ENCODE data around the gene GALNT13. TPM values are rescaled to one million over a fixed set of nuclear protein-coding genes. Genes with fewer than 3 reads are reported as not detected.

The GALNT13 gene
- total and polyA plus RNA-seq, 2 of the 13 experiments (the other 11 are each of a cell fraction or from before 2014, with no cell fraction given), result 1.3 to 5.0 TPM

GRCh38 chr2:154449951-154450658 lies 578.4 kb downstream of the GALNT13 start (continued):
- TF ChIP-seq ZSCAN5A (CRISPR knock-in tag; IDR thresholded peaks at IDR 0.05; ENCODE audit: borderline replicate concordance) (peak; percentile 53; the same call in 1 of the 2 replicates), ZNF768 (CRISPR knock-in tag; IDR thresholded peaks at IDR 0.05) (no peak), KAT2B (IDR thresholded peaks at IDR 0.05; ENCODE audit: borderline replicate concordance, low read depth, low read length) (no peak), SAP130 (CRISPR knock-in tag; IDR thresholded peaks at IDR 0.05; ENCODE audit: low read depth) (peak; percentile 71), ZNF773 (CRISPR knock-in tag; IDR thresholded peaks at IDR 0.05; ENCODE audit: borderline replicate concordance) (no peak), SIN3A (IDR thresholded peaks at IDR 0.05; ENCODE audit: borderline replicate concordance, low read depth, low read length) (no peak), ZNF34 (CRISPR knock-in tag; IDR thresholded peaks at IDR 0.05; ENCODE audit: borderline replicate concordance) (no peak), FIP1L1 (IDR thresholded peaks at IDR 0.05; ENCODE audit: borderline replicate concordance, insufficient read depth, low read depth, low read length) (no peak), SCMH1 (CRISPR knock-in tag; IDR thresholded peaks at IDR 0.05; ENCODE audit: borderline replicate concordance) (no peak), ZNF570 (CRISPR knock-in tag; IDR thresholded peaks at IDR 0.05; ENCODE audit: borderline replicate concordance) (no peak), ARNT2 (CRISPR knock-in tag; IDR thresholded peaks at IDR 0.05; ENCODE audit: low read depth) (no peak), FOXO4 (CRISPR knock-in tag; conservative IDR thresholded peaks at IDR 0.05) (no peak), ATF2 (CRISPR knock-in tag; IDR thresholded peaks at IDR 0.05) (peak; percentile 70), BRD4 (CRISPR knock-in tag; IDR thresholded peaks at IDR 0.05) (peak; percentile 90; the same call in 1 of the 2 replicates), ZNF75D (CRISPR knock-in tag; IDR thresholded peaks at IDR 0.05; ENCODE audit: borderline replicate concordance) (no peak), TBP (CRISPR knock-in tag; IDR thresholded peaks at IDR 0.05) (no peak), HMGXB4 (CRISPR knock-in tag; IDR thresholded peaks at IDR 0.05; ENCODE audit: borderline replicate concordance in 1 of 2, low read depth in 1 of 2) (no peak), SAFB2 (CRISPR knock-in tag; IDR thresholded peaks at IDR 0.05; ENCODE audit: borderline replicate concordance, low read depth) (no peak), ZNF629 (CRISPR knock-in tag; conservative IDR thresholded peaks at IDR 0.05) (peak; percentile 81), KMT2B (CRISPR knock-in tag; IDR thresholded peaks at IDR 0.05) (no peak), SOX6 (IDR thresholded peaks at IDR 0.05) (no peak), SOX6 (CRISPR knock-in tag; IDR thresholded peaks at IDR 0.05) (peak; percentile 95), EZH2 (conservative IDR thresholded peaks at IDR 0.05; ENCODE audit: low read depth, low read length) (no peak), FLYWCH1 (CRISPR knock-in tag; IDR thresholded peaks at IDR 0.05) (no peak)
